Astrocyte (in vitro differentiated cells and primary cell): ENCODE measurements around the gene FGGY. TPM values are rescaled to one million over a fixed set of nuclear protein-coding genes. Genes with fewer than 3 reads are reported as not detected.
A peak's percentile ranks its signal among the peaks of the same experiment; 100 is the strongest.

Experiments
- DNase-seq: peaks from one replicate; pipeline ENCODE4 v3.0.0-alpha.2; 2010; ENCODE audit warnings: low read depth
- FAIRE-seq: peaks from 2 replicates; lab custom pipeline; 2011; peaks lifted over from hg19 to GRCh38; lab: Jason Lieb, UNC
- H2AFZ ChIP-seq: 2 replicates; pipeline ENCODE4 v1.6.0; 2012; ENCODE audit warnings: low read depth, low read length, inconsistent platforms
- H3K27ac ChIP-seq: 2 replicates; pipeline ENCODE4 v1.5.1; 2011; ENCODE audit warnings: low read depth, low read length, inconsistent platforms
- H3K27me3 ChIP-seq: 2 replicates; pipeline ENCODE4 v1.6.0; 2011; ENCODE audit warnings: low read length, inconsistent platforms; ENCODE audit not compliant: insufficient read depth
- H3K36me3 ChIP-seq: 2 replicates; pipeline ENCODE4 v1.5.1; 2011; ENCODE audit warnings: low read length, inconsistent platforms; ENCODE audit not compliant: insufficient read depth
- H3K4me1 ChIP-seq: 2 replicates; pipeline ENCODE4 v1.5.1; 2011; ENCODE audit warnings: low read length, inconsistent platforms; ENCODE audit not compliant: insufficient read depth
- H3K4me2 ChIP-seq: 2 replicates; pipeline ENCODE4 v1.6.0; 2012; ENCODE audit warnings: low read length, inconsistent platforms
- H3K4me3 ChIP-seq: 2 replicates; pipeline ENCODE4 v1.5.1; 2011; ENCODE audit warnings: low read depth, mild to moderate bottlenecking, low read length, inconsistent platforms; ENCODE audit not compliant: insufficient read depth
- H3K79me2 ChIP-seq: 2 replicates; pipeline ENCODE4 v1.6.0; 2012; ENCODE audit warnings: mild to moderate bottlenecking, low read length, inconsistent platforms; ENCODE audit not compliant: insufficient read depth
- H3K9ac ChIP-seq: 2 replicates; pipeline ENCODE4 v1.6.0; 2012; ENCODE audit warnings: mild to moderate bottlenecking, low read length, inconsistent platforms
- H3K9me3 ChIP-seq: 2 replicates; pipeline ENCODE4 v1.5.1; 2012; ENCODE audit warnings: low read depth, mild to moderate bottlenecking, low read length, inconsistent platforms; ENCODE audit not compliant: insufficient read depth
- H4K20me1 ChIP-seq: 2 replicates; pipeline ENCODE4 v1.6.0; 2012; ENCODE audit warnings: low read length, inconsistent platforms; ENCODE audit not compliant: insufficient read depth
- H3K27ac Mint-ChIP-seq: one replicate; pipeline ENCODE4 v1.8.0; 2021; ENCODE audit warnings: mild to moderate bottlenecking, mixed read lengths; ENCODE audit not compliant: unreplicated experiment
- H3K27me3 Mint-ChIP-seq: one replicate; pipeline ENCODE4 v1.8.0; 2021; ENCODE audit warnings: low read depth, mixed read lengths; ENCODE audit not compliant: unreplicated experiment
- H3K36me3 Mint-ChIP-seq: one replicate; pipeline ENCODE4 v1.8.0; 2021; ENCODE audit warnings: low read depth, mixed read lengths; ENCODE audit not compliant: unreplicated experiment
- H3K4me1 Mint-ChIP-seq: one replicate; pipeline ENCODE4 v1.8.0; 2021; ENCODE audit warnings: low read depth, mixed read lengths; ENCODE audit not compliant: unreplicated experiment
- H3K4me3 Mint-ChIP-seq: one replicate; pipeline ENCODE4 v1.8.0; 2021; ENCODE audit warnings: mild to moderate bottlenecking, moderate library complexity, mixed read lengths; ENCODE audit not compliant: unreplicated experiment
- H3K9me3 Mint-ChIP-seq: one replicate; pipeline ENCODE4 v1.8.0; 2021; ENCODE audit warnings: mild to moderate bottlenecking, mixed read lengths; ENCODE audit not compliant: unreplicated experiment
- CTCF ChIP-seq: IDR thresholded peaks from 2 replicates; pipeline ENCODE4 v1.5.1; 2011; ENCODE audit warnings: low read depth, mild to moderate bottlenecking, inconsistent platforms, low read length, moderate library complexity; ENCODE audit not compliant: insufficient read depth
- EZH2 ChIP-seq: IDR thresholded peaks from 2 replicates; pipeline ENCODE4 v1.6.1; 2012; ENCODE audit warnings: mild to moderate bottlenecking, low read length, inconsistent platforms; ENCODE audit not compliant: insufficient read depth
- total RNA-seq: library from RNA; stranded (reverse); gene quantifications from 2 replicates; pipeline ENCODE4 v1.2.1, GENCODE V29; 2021

FGGY gene
- total RNA-seq, 1 donor from 2014 or later = 6.8 TPM

GRCh38 chr1:59505596-59506028 lies 208.7 kb downstream of the FGGY start:
- no peaks in the 10 kb centered on the region for H3K36me3 Mint-ChIP-seq
- H3K27ac Mint-ChIP-seq = peak overlapping the region; percentile 51
- Histone ChIP-seq H3K36me3 (no peaks in the 10 kb centered on the region), H3K4me1 (no peaks in the 10 kb centered on the region), H3K79me2 (no peaks in the 10 kb centered on the region), H3K4me2 (no peak overlapping the region), H3K27ac (no peak overlapping the region), H3K4me3 (no peak overlapping the region), H3K9ac (no peak overlapping the region), H3K9me3 (no peaks in the 10 kb centered on the region), H2AFZ (no peak overlapping the region), H4K20me1 (no peaks in the 10 kb centered on the region), H3K27me3 (no peaks in the 10 kb centered on the region)
- DNase-seq (peak; percentile 73), FAIRE-seq (no peak)
- peaks cover 26% of the 10 kb centered on the region for H3K4me1 Mint-ChIP-seq
- peaks cover 3% of the 10 kb centered on the region for H3K9me3 Mint-ChIP-seq
- peaks cover 6% of the 10 kb centered on the region for H3K27me3 Mint-ChIP-seq
- H3K4me3 Mint-ChIP-seq = no peak overlapping the region
- TF ChIP-seq EZH2 (no peak), CTCF (no peak)

DNA sequence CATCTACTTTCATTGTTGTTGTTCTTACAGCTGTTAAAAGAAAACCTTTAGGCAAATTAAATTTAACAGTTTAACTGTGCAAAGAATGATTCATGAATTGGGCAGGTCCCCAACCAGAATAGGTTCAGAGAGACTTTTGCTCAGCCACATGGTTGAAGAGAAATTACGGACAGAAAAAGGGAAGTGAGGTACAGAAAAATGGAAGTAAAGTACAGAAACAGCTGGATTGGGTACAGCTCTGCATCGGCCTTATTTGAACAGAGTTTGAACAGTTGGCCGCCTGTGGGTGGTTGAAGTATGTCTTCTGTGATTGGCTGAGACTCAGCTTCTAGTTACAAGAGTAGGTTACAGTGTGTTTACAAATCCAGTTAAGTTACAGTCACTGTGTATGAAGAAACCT lies 210.1 kb downstream of the FGGY start:
- Histone ChIP-seq H3K4me3 (no peak overlapping the region), H3K4me2 (no peak overlapping the region), H3K27ac (no peak overlapping the region), H4K20me1 (no peaks in the 10 kb centered on the region), H3K36me3 (no peaks in the 10 kb centered on the region), H3K4me1 (no peaks in the 10 kb centered on the region), H3K9ac (no peak overlapping the region), H3K79me2 (no peaks in the 10 kb centered on the region), H3K9me3 (no peaks in the 10 kb centered on the region), H3K27me3 (no peaks in the 10 kb centered on the region), H2AFZ (no peak overlapping the region)
- Mint-ChIP-seq H3K4me3 (no peak overlapping the region), H3K36me3 (no peaks in the 10 kb centered on the region), H3K9me3 (peaks cover 3% of the 10 kb centered on the region), H3K27me3 (peaks cover 6% of the 10 kb centered on the region), H3K27ac (no peak overlapping the region), H3K4me1 (peaks cover 20% of the 10 kb centered on the region)
- DNase-seq = peak; percentile 49
- no peak for TF ChIP-seq CTCF
- TF ChIP-seq EZH2 = no peak
- FAIRE-seq = no peak

DNA sequence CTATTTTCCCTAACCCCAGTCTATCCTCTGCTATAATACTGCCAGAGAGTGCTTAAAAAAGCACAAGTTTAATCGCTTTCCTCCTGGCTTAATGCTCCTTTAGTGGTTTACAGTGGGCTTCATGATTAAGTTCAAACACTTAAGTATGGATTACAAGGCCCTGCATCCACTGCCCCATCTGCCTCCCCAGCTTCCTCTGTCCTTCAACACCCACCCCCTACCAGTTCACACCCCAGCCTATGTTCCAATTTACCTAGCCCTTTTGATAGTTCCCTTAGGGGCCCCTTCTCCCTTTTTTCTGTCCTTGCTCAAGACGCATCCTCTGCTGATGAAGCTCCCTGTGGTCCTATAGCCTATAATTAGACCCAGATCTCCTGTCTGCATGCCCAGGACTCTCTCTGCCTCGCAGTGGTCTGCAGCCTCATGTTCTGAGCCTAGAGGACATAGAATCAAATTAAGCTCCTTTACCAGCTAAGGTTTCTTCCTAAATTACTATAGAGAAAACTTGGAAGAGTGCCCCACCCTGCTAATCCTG lies 212.5 kb downstream of the FGGY start:
- H3K79me2 ChIP-seq = no peaks in the 10 kb centered on the region
- no peak for FAIRE-seq
- DNase-seq = no peak
- no peaks in the 10 kb centered on the region for H3K4me1 ChIP-seq
- no peak overlapping the region for H2AFZ ChIP-seq
- no peaks in the 10 kb centered on the region for H3K27me3 ChIP-seq
- H3K27ac ChIP-seq = no peak overlapping the region
- peaks cover 3% of the 10 kb centered on the region for H3K9me3 Mint-ChIP-seq
- H3K4me2 ChIP-seq = no peak overlapping the region
- H3K27me3 Mint-ChIP-seq = peaks cover 6% of the 10 kb centered on the region
- no peaks in the 10 kb centered on the region for H3K36me3 Mint-ChIP-seq
- no peaks in the 10 kb centered on the region for H3K9me3 ChIP-seq
- H3K4me1 Mint-ChIP-seq = peaks cover 8% of the 10 kb centered on the region
- H4K20me1 ChIP-seq = no peaks in the 10 kb centered on the region
- H3K4me3 Mint-ChIP-seq = no peak overlapping the region
- no peak overlapping the region for H3K9ac ChIP-seq
- H3K27ac Mint-ChIP-seq = no peak overlapping the region
- H3K36me3 ChIP-seq = no peaks in the 10 kb centered on the region
- TF ChIP-seq CTCF (no peak), EZH2 (no peak)
- no peak overlapping the region for H3K4me3 ChIP-seq
